Measurements from ENCODE around the gene TREH. TPM values are rescaled to one million over a fixed set of nuclear protein-coding genes. Genes with fewer than 3 reads are reported as not detected.
A peak's percentile ranks its signal among the peaks of the same experiment; 100 is the strongest.

The TREH gene
- total RNA-seq, 4 donors from 2014 or later = not detected

DNA sequence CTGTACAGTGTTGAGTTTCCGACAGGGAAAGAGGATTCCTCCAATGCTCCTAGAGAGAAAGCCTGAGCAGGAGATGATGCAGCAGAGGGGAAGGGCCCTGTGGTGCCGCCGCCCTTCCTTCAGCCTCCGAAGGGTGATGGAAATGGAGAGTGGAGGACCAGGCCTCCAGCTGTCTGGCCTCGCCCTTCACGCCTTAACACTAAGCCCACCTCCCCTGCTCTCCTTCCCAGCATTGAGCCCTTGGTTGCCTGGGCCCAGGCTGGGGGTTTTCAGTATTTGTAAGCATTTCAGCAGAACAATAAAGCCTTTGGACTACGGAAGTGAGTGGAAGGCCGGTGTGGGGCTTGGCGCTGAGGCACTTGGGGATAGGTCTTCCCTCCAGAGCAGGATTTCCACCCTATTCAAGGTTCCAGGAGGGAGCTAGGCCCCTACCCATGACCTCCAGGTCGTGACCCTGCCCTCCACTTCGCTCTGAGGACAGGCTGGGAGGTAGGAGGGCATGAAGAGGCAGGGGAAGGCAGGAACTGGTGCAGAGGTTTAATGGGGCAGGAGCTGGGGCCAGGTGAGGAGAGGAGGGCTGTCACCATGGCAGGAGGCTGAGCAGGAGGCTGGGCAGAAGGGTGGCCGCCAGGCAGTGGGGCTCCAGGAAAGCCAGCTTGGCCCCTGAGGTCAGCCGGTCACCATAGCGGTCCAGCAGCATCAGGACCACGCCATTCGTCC, 21.6 kb downstream of the TREH start:
- Histone ChIP-seq H3K4me3 (no peak overlapping the region), H3K27ac (peak overlapping the region in 1 of 2 donors; percentile 60), H3K27me3 (no peaks in the 10 kb centered on the region), H3K4me1 (peaks cover 0 to 4% of the 10 kb centered on the region in 2 donors), H3K9me3 (no peaks in the 10 kb centered on the region), H3K36me3 (no peaks in the 10 kb centered on the region)
- TF ChIP-seq POLR2A (IDR thresholded peaks at IDR 0.05) = no peak
- TF ChIP-seq, protein P1, sequence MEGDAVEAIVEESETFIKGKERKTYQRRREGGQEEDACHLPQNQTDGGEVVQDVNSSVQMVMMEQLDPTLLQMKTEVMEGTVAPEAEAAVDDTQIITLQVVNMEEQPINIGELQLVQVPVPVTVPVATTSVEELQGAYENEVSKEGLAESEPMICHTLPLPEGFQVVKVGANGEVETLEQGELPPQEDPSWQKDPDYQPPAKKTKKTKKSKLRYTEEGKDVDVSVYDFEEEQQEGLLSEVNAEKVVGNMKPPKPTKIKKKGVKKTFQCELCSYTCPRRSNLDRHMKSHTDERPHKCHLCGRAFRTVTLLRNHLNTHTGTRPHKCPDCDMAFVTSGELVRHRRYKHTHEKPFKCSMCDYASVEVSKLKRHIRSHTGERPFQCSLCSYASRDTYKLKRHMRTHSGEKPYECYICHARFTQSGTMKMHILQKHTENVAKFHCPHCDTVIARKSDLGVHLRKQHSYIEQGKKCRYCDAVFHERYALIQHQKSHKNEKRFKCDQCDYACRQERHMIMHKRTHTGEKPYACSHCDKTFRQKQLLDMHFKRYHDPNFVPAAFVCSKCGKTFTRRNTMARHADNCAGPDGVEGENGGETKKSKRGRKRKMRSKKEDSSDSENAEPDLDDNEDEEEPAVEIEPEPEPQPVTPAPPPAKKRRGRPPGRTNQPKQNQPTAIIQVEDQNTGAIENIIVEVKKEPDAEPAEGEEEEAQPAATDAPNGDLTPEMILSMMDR (IDR thresholded peaks at IDR 0.05) = no peak
- DNase-seq = no peak
- intact Hi-C loops (cut with DNase I; ENCODE audit: low total_unique reads) = no loop called here

GRCh38 chr11:118657238-118657637, 22.2 kb downstream of the TREH start:
- H3K36me3 ChIP-seq = no peaks in the 10 kb centered on the region
- no peaks in the 10 kb centered on the region for H3K9me3 ChIP-seq
- intact Hi-C loops (cut with DNase I; ENCODE audit: low total_unique reads) = no loop called here
- no peaks in the 10 kb centered on the region for H3K27me3 ChIP-seq
- DNase-seq = no peak
- peaks cover 0 to 4% of the 10 kb centered on the region in 2 donors for H3K4me1 ChIP-seq
- no peak overlapping the region for H3K27ac ChIP-seq
- H3K4me3 ChIP-seq = no peak overlapping the region
- TF ChIP-seq, protein P1 (IDR thresholded peaks at IDR 0.05) = no peak
- TF ChIP-seq POLR2A (IDR thresholded peaks at IDR 0.05) = no peak

DNA sequence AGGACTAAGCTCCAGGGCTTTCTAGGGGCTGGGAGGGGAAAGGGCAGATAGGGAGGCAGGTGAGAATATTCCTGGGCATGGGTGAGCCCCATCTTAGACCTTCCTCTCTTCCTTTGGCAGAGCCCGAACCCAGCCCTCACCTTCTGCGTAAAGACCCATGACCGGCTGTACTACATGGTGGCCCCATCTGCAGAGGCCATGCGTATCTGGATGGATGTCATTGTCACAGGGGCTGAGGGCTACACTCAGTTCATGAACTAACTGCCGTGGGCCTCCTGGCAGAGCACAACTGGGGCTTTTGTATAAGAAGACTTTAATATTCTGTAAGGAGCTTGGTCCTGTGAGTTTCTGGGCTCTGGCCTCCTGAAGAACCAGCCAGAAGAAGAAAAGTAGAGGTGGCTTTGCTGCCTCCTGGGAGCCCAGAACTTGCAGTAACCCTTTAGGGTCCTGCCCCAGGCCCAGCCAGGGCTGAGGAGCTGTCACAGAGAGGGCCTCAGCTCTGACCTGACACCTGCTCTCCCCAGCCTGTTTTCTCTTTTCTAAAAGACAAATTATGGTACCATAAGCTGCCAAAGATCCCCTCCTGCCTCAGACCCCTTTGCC, 22.8 kb downstream of the TREH start:
- peaks cover 0 to 4% of the 10 kb centered on the region in 2 donors for H3K4me1 ChIP-seq
- no peak overlapping the region for H3K4me3 ChIP-seq
- no peaks in the 10 kb centered on the region for H3K9me3 ChIP-seq
- H3K27me3 ChIP-seq = no peaks in the 10 kb centered on the region
- TF ChIP-seq POLR2A (IDR thresholded peaks at IDR 0.05) = no peak
- TF ChIP-seq, protein P1 (IDR thresholded peaks at IDR 0.05) = no peak
- intact Hi-C loops (cut with DNase I; ENCODE audit: low total_unique reads) = no loop called here
- H3K27ac ChIP-seq = no peak overlapping the region
- DNase-seq = no peak
- no peaks in the 10 kb centered on the region for H3K36me3 ChIP-seq

DNA sequence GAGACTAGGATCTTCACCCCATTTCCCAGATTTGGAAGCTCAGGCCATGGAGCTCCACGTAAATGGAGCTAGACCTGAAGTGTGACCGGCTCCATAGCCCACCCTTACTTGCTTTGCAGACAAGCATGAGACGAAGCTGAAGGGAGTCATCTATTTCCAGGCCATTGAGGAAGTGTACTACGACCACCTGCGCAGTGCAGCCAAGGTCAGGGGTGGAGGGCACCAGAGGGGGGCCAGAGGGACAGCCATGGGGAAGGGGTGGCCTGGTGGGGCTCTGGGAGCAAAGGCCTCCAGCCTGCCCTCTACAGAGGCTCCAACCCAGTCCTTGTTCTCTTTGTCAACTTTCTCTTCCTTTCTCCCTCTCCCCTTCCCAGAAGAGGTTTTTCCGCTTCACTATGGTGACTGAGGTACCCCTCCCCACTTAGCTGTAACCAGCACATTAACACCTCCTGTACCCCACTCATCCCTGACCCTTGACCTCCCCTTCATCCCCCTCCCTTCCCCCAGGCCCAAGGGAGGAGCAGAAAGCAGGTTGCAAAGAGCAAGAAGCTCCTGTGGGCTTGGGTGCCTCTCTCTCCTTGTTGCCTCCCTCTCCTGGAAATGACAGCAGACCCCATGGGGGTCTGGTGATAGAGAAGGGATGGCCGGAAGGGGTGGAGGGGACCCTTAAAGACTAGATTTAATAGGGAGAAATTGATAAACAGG, 23.8 kb downstream of the TREH start:
- no peak for DNase-seq
- H3K9me3 ChIP-seq = no peaks in the 10 kb centered on the region
- no peaks in the 10 kb centered on the region for H3K36me3 ChIP-seq
- H3K4me1 ChIP-seq = peaks cover 0 to 4% of the 10 kb centered on the region in 2 donors
- no peak overlapping the region for H3K4me3 ChIP-seq
- TF ChIP-seq, protein P1 (IDR thresholded peaks at IDR 0.05) = no peak
- TF ChIP-seq POLR2A (IDR thresholded peaks at IDR 0.05) = no peak
- no peaks in the 10 kb centered on the region for H3K27me3 ChIP-seq
- intact Hi-C loops (cut with DNase I; ENCODE audit: low total_unique reads) = no loop called here
- no peak overlapping the region for H3K27ac ChIP-seq

Measured in uterus (tissue), 4 donors.